Activated CD8-positive, alpha-beta T cell treated with anti-CD3 and anti-CD28 coated beads for 36 hours (primary cell): ENCODE data around the gene OSR1. TPM values are rescaled to one million over a fixed set of nuclear protein-coding genes. Genes with fewer than 3 reads are reported as not detected.
A peak's percentile ranks its signal among the peaks of the same experiment; 100 is the strongest.

Source experiments
- ATAC-seq: fragments of 200-7000 bp; cut with Tn5 transposase; one replicate; pipeline ENCODE4 v1.10.0; 2021; ENCODE audit warnings: mild to moderate bottlenecking, moderate library complexity
- CTCF ChIA-PET: fragments of 350-600 bp; sonication (Branson Sonifier 250); formaldehyde crosslinking; loops from one replicate; lab custom pipeline; 2021; ENCODE audit warnings: antibody characterized with exemption; lab: Charles Lee
- POLR2A ChIA-PET: fragments of 350-600 bp; sonication (Branson Sonifier 250); formaldehyde crosslinking; loops from one replicate; lab custom pipeline; 2021; ENCODE audit warnings: antibody characterized with exemption; lab: Charles Lee
- DNase-seq: peaks from one replicate; pipeline ENCODE4 v3.0.0-alpha.2; 2020
- H3K27ac Mint-ChIP-seq: one replicate; pipeline ENCODE4 v1.8.0; 2021; ENCODE audit warnings: mild to moderate bottlenecking, mixed read lengths
- H3K27me3 Mint-ChIP-seq: one replicate; pipeline ENCODE4 v1.8.0; 2021; ENCODE audit warnings: mixed read lengths
- H3K36me3 Mint-ChIP-seq: one replicate; pipeline ENCODE4 v1.8.0; 2021; ENCODE audit warnings: low read depth, mixed read lengths
- H3K4me1 Mint-ChIP-seq: one replicate; pipeline ENCODE4 v1.8.0; 2021; ENCODE audit warnings: low read depth, mixed read lengths
- H3K4me3 Mint-ChIP-seq: one replicate; pipeline ENCODE4 v1.8.0; 2021; ENCODE audit warnings: mild to moderate bottlenecking, moderate library complexity, mixed read lengths
- H3K9me3 Mint-ChIP-seq: one replicate; pipeline ENCODE4 v1.8.0; 2021; ENCODE audit warnings: mixed read lengths
- intact Hi-C: fragments of 100-400 bp; cut with micrococcal nuclease; formaldehyde crosslinking; loops from one replicate; pipeline ENCODE4 v1.10.0; 2022
- total RNA-seq, 2 experiments: library from RNA; stranded (reverse); gene quantifications; one replicate each; pipeline ENCODE4 v1.2.3, GENCODE V29; 2021
- TF ChIP-seq, protein P1 (sequence below): fragments of 200-600 bp; IDR thresholded peaks from one replicate; pipeline ENCODE4 v1.8.0; 2022; ENCODE audit warnings: antibody characterized with exemption, mild to moderate bottlenecking

OSR1 gene
- total RNA-seq, 2 experiments from 2014 or later = not detected

DNA sequence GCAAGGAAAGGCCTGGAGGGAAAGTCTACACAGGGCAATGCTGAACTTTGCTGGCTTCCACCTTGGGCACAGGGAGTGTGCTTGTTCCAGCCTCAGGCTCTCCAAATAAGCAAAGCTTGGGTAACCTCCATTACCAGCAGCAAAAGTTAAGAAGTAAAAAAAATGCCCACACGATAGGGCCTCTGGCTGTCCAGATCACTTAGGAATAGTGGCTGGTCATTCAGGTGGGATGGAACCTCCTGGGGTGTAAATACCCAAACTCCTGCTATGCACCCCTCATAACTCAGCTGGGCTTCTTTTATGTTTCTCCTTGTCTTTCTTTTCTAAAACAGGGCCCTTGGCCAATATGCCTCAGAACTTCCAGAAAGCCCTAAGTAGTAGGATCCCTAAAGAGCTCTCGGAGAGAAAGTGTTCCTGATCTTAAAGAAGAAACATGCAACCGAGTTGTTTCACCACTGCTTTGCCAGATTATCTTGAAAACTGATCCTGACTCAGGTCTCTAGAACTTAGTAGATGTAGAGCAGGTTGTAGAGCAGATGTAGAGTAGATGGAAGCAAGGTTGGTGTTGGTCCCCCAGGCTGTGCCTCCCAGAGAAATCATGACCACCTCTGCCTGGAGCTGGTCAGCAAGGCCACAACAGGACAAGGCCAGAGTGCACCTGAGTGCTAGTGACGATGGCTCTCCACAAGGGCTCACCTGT is 2.0 kb upstream of the OSR1 start:
- H3K4me3 Mint-ChIP-seq = peak overlapping the region; percentile 86

DNA sequence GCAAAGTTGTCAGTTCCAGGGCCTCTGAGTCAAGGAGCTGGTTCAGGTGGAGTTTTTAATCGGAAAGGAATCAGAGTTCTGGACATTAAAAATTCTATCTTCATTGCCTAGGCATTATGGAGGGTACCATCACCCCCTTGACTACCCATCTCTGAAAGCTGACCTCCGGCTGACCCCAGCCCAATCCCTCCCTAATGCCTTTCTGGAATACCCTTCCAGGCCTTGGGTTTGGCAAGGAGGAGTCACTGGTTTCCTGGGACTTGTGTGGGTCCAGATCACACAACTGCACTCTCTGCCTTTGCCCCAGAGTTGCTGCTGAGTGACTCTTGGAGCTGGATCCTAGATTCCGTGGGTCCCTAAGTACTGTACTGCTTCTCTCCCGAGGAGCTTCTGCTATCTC is 1.0 kb upstream of the OSR1 start:
- H3K36me3 Mint-ChIP-seq = no peaks in the 10 kb centered on the region
- no peaks in the 10 kb centered on the region for H3K9me3 Mint-ChIP-seq
- no peak for ATAC-seq
- peaks cover 85% of the 10 kb centered on the region for H3K27me3 Mint-ChIP-seq
- POLR2A ChIA-PET = interaction anchor here (2.3 kb wide), 1 partner anchor 12 kb away, joined by 10 read pairs; no protein-coding TSS in a partner anchor
- no peak for DNase-seq
- intact Hi-C loops = loop anchor here (10.0 kb wide), 1 partner anchor 805 kb away; no protein-coding TSS in a partner anchor
- TF ChIP-seq, protein P1, sequence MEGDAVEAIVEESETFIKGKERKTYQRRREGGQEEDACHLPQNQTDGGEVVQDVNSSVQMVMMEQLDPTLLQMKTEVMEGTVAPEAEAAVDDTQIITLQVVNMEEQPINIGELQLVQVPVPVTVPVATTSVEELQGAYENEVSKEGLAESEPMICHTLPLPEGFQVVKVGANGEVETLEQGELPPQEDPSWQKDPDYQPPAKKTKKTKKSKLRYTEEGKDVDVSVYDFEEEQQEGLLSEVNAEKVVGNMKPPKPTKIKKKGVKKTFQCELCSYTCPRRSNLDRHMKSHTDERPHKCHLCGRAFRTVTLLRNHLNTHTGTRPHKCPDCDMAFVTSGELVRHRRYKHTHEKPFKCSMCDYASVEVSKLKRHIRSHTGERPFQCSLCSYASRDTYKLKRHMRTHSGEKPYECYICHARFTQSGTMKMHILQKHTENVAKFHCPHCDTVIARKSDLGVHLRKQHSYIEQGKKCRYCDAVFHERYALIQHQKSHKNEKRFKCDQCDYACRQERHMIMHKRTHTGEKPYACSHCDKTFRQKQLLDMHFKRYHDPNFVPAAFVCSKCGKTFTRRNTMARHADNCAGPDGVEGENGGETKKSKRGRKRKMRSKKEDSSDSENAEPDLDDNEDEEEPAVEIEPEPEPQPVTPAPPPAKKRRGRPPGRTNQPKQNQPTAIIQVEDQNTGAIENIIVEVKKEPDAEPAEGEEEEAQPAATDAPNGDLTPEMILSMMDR = no peak
- H3K27ac Mint-ChIP-seq = no peak overlapping the region
- no peak overlapping the region for H3K4me3 Mint-ChIP-seq
- CTCF ChIA-PET = interaction anchor here (1.2 to 5.9 kb wide), 5 partner anchors 10 to 838 kb away, joined by 3 to 56 read pairs (median 5); no protein-coding TSS in a partner anchor
- peaks cover 42% of the 10 kb centered on the region for H3K4me1 Mint-ChIP-seq

More for the DNA sequence above, 2.0 kb upstream of the OSR1 start:
- Mint-ChIP-seq H3K4me1 (peaks cover 42% of the 10 kb centered on the region), H3K36me3 (no peaks in the 10 kb centered on the region), H3K27ac (no peak overlapping the region), H3K9me3 (no peaks in the 10 kb centered on the region), H3K27me3 (peaks cover 77% of the 10 kb centered on the region)
- ChIA-PET POLR2A (interaction anchor here (1.2 to 2.3 kb wide), 2 partner anchors 13 kb away, joined by 4 to 10 read pairs; no protein-coding TSS in a partner anchor), CTCF (interaction anchor here (1.2 to 5.9 kb wide), 4 partner anchors 9 to 839 kb away, joined by 3 to 56 read pairs (median 6); no protein-coding TSS in a partner anchor)
- ATAC-seq (no peak), DNase-seq (no peak)
- TF ChIP-seq, protein P1 = no peak
- intact Hi-C loops = loop anchor here (5.0 to 10.0 kb wide), 2 partner anchors 608 to 836 kb away; no protein-coding TSS in a partner anchor

DNA sequence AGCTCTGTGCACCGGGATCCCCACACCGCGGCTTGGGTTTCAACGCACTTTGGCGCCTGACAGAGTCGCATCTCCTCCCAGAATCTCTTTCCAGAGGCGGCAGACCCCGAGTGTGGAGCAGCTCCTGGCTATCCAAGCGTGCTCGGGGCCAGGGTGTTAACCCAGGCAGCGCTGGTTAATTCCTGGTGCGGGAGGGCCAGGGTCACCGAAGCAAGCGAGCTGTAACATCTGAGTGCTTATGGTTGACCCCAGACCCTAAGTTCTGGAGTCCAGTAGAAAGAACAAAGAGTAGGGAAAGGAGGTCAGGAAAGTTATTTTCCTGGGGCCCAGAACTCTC is 566 bp upstream of the OSR1 start:
- TF ChIP-seq, protein P1 = no peak
- ChIA-PET CTCF (interaction anchor here (1.2 to 5.9 kb wide), 4 partner anchors 10 to 838 kb away, joined by 3 to 56 read pairs (median 8); no protein-coding TSS in a partner anchor), POLR2A (interaction anchor here (2.3 kb wide), 1 partner anchor 11 kb away, joined by 10 read pairs; no protein-coding TSS in a partner anchor)
- DNase-seq (no peak), ATAC-seq (no peak)
- H3K4me1 Mint-ChIP-seq = peaks cover 42% of the 10 kb centered on the region
- peaks cover 90% of the 10 kb centered on the region for H3K27me3 Mint-ChIP-seq
- H3K27ac Mint-ChIP-seq = no peak overlapping the region
- H3K4me3 Mint-ChIP-seq = peak overlapping the region; percentile 37
- no peaks in the 10 kb centered on the region for H3K9me3 Mint-ChIP-seq
- no peaks in the 10 kb centered on the region for H3K36me3 Mint-ChIP-seq
- intact Hi-C loops = loop anchor here (10.0 kb wide), 1 partner anchor 804 kb away; no protein-coding TSS in a partner anchor

DNA sequence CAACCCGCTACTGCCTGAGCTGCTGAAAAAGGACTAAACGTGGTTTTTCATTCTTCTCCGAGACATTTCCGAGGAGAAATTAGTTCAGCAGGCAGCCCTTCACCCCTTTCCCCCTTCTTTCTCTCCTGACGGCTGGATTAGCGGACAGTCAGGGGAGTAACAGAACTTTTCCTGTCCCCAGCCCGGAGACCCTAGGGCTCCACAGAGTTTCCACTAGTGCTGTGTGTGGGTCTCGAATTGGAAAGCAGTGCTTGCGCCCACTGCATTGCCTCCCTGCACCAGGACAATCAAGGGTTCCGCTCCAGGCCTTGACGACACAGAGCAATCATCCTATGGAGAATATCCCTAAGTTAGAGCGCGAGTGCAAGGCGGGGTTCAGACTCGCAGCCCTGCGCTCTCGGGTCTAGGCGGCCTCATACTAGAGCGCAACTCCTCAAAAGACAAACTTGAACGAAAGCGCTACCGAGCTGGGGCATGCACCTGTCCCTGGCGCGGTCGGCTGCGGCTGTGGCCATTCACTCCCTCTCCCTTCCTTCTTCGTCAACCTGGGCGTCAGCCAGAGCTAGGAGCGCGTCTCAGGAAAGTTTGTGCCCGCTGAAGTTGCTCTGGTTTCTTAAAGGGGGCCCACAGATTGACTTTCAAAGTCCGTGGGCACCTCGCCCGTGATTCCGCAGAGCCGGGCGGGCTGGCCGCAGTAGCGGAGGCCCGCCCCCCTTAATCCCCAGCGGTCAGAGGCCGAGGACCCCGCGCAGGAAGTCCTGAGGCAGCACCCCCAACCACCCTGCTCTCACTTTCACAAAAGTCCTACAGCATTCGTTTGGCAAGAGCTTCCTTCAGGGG is 801 bp downstream of the OSR1 start:
- Mint-ChIP-seq H3K36me3 (no peaks in the 10 kb centered on the region), H3K4me3 (peak overlapping the region; percentile 33), H3K9me3 (no peaks in the 10 kb centered on the region), H3K27me3 (peaks cover 89% of the 10 kb centered on the region), H3K4me1 (peaks cover 34% of the 10 kb centered on the region), H3K27ac (no peak overlapping the region)
- ChIA-PET POLR2A (interaction anchor here (0.7 kb wide), 1 partner anchor 11 kb away, joined by 3 read pairs; no protein-coding TSS in a partner anchor), CTCF (interaction anchor here (1.7 to 5.9 kb wide), 2 partner anchors 9 to 20 kb away, joined by 5 to 56 read pairs; no protein-coding TSS in a partner anchor)
- intact Hi-C loops = loop anchor here (10.0 kb wide), 1 partner anchor 803 kb away; no protein-coding TSS in a partner anchor
- no peak for ATAC-seq
- DNase-seq = no peak
- TF ChIP-seq, protein P1 = no peak
